T-helper 9 cell (primary cell): Measurements from ENCODE around the gene MAGEA11.
"Not testable (repeated sequence)": the region's sequence is repeated elsewhere in the genome, so short reads cannot be mapped to it uniquely, and the experiment has no call there.

ENCODE experiments used
- DNase-seq: peaks from one replicate; pipeline ENCODE4 v3.0.0-alpha.2; 2020

Gene MAGEA11

GRCh38 chrX:149720021-149720689, 8.3 kb downstream of the MAGEA11 start:
- DNase-seq, result no peak

- not testable (repeated sequence) for DNase-seq
Measured at GRCh38 chrX:149721241-149721640, 9.4 kb downstream of the MAGEA11 start.

GRCh38 chrX:149721778-149722177, 9.9 kb downstream of the MAGEA11 start:
- DNase-seq, result no peak

DNA sequence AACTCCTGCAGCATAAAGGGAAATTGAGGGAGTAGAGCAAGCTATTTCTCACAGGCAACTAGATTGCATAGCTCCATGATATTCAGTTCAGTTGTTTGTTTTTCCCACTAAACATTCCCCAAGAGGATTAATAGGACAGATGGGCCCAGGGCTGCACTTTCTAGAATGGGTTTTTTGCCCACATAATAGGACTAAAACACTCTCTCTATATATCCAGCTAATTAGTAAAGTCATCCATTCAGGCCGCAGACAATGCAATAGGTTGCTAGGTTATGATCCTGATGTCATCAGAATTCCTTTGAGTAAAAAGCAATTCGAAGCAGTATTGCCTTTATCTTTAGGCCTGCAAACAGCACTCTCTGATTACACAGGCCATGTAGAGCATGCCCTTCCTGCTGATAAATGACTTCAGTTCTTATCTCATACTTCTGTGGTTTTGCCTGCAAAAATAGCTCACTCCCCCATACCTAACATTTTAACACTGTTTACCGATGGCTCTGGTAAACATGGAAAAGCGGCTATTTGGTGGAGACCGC, 11.8 kb downstream of the MAGEA11 start:
- DNase-seq, result not testable (repeated sequence)

GRCh38 chrX:149727308-149727707, 15.4 kb downstream of the MAGEA11 start:
- DNase-seq, result not testable (repeated sequence)

GRCh38 chrX:149742269-149742668, 30.4 kb downstream of the MAGEA11 start:
- DNase-seq, result not testable (repeated sequence)

GRCh38 chrX:149746390-149747007, 34.6 kb downstream of the MAGEA11 start:
- DNase-seq, result not testable (repeated sequence)

DNA sequence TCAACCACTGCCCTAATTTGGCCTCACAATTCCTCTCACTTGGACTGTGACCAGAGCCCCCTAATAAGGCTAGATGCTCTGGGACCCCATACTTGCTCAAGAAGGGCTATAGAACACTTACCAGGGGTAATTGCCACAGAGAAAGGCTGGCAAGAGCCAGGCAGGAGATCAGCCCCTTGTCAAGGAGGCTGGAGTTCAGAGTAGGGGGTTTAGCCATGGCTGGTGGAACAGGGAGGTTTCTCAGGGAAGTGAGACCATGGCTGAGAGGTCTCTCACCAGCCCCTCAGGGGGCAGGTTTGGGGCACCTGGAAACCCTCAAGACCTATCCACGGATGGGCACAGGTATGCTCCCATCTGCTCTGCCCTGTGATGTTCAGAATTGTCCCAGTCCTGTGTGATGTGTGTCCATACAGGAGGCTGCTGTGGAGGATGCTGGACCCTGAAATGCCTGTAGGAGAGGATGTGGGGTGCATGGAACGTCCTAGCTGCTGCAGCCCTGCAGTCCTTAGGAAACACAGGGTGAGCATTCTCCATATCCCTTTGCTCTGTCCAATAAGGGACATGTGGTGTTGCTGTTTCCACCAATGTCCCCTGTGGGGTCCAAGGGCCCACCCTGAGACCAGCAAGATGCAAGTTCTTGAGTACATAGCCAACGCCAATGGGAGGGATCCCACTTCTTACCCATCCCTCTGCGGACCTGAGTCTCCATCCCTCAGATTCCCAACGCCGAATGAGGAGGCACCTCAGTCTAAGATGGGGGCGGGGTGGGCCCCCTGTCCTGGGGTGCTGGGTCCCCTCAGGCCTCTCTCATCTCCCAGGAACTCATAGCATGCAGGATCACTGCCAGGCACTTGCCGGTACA, 45.6 kb downstream of the MAGEA11 start:
- DNase-seq, result no peak

GRCh38 chrX:149758068-149758714, 46.3 kb downstream of the MAGEA11 start:
- no peak for DNase-seq

DNA sequence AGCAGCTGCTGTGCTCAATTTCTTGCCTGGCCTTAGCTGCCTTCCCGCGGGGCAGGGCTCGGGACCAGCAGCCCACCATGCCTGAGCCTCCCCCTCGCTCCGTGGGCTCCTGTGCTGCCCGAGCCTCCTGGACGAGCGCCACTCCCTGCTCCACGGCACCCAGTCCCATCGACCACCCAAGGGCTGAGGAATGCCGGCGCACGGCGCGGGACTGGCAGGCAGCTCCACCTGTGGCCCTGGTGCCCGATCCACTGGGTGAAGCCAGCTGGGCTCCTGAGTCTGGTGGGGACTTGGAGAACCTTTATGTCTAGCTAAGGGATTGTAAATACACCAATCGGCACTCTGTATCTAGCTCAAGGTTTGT, 46.8 kb downstream of the MAGEA11 start:
- not testable (repeated sequence) for DNase-seq

DNA sequence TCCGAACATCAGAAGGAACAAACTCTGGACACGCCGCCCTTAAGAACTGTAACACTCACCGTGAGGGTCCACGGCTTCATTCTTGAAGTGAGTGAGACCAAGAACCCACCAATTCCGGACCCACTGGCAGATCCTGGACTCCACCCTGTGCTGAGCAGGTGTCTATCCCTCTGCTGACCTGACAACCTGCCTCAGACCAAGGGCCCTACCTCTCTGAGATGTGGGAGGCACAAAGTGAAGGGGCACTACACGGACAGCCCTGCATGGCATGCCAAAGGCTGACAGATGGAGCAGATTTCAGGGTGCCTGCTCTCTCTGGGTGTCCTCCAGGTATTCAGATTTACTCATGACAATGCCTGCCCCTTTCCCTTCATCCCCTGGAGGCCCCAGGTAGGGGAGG, 48.0 kb downstream of the MAGEA11 start:
- DNase-seq, result no peak

GRCh38 chrX:149760965-149761364, 49.1 kb downstream of the MAGEA11 start:
- no peak for DNase-seq

DNA sequence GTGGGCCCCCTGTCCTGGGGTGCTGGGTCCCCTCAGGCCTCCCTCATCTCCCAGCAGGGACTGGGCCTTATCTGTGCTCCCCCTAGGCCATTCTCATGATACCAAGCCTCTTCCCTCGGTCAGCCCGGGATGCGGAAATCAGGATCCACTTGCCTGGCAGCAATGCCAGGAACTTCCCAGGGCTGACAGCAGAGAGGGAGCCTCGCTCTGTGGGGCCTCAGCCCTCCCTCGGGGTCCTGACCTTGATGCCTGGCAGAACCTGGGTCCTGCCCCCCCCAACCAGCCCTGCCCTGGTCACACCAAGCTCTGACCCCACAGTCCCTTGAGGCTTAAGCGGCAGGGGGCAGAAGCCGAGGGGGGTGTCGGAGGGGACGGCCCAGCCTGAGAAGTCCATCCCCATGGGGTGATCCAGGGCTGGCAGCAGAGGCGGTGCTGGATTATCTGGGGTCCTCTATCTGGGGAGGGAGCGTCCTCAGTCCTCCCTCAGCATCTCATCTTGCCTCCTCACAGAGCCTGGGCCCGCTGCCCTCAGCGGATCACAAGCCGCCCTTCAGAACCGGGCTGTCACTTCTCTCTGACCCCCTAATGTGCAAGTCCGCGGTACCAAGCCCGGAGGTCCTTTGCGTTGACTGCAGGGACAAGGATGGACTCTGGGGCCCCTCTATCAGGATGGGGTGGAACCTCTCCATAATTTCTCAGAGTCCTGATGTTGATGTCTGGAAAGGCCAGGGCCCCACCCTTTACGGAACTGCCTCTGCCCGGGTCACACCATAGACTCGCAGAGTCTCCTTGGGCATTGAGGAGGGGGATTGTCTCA, 50.2 kb downstream of the MAGEA11 start:
- DNase-seq, result not testable (repeated sequence)

DNA sequence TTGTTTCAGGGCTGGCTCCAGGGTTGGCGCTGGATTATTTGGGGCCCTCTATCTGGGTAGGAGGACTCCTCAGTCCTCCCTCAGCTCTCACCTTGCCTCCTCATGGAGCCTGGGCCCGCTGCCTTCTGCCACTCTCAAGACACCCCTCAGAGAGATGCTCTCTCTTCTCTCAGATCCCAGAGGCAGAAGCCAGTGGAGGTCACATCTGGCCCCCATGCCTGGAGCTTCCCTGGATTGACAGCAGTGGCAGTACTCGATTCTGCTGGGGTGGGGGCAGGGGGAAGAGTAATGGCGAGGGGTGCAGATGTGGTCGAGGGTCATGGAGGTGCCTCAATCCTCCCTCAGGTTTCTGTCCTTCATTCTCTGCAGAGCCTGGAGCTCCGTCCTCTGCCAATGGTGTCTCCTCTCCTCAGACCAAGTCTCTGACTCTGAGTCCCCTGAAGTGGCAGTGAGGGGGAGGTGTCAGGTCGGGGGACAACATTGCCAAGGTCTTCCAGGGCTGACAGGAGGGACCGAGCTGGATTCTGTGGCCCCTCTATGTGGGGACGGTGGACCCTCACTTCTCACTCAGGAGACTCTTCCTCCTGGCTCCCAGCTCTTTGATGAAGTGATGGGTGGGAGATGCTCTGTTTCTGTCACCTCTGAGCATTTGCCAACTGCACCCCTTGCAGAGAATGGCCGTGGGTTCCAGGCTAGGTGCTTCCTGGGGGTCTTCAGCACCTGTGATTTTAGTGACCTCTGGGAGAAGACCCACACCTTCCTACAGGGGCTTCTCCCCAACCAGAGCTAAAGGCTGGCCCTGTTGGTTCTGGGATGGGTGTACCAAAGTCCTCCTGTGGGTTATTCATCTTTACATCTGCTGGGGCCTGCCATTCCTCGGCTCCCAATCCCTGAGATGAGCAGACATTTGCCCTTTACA, 51.1 kb downstream of the MAGEA11 start:
- no peak for DNase-seq
